ENCODE data around the gene NDE1.
"Not testable (repeated sequence)": the region's sequence is repeated elsewhere in the genome, so short reads cannot be mapped to it uniquely, and the experiment has no call there.

DNA sequence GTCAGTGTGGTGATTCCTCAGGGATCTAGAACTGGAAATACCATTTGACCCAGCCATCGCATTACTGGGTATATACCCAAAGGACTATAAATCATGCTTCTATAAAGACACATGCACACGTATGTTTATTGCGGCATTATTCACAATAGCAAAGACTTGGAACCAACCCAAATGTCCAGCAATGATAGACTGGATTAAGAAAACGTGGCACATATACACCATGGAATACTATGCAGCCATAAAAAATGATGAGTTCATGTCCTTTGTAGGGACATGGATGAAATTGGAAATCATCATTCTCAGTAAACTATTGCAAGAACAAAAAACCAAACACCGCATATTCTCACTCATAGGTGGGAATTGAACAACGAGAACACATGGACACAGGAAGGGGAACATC, 5.5 kb downstream of the NDE1 start:
- TF ChIP-seq EZH2 (IDR thresholded peaks at IDR 0.05); POLR2AphosphoS5 (IDR thresholded peaks at IDR 0.05; ENCODE audit: borderline replicate concordance, low read depth, low read length); FOXP2 (optimal IDR thresholded peaks at IDR 0.05; ENCODE audit: control extremely low read depth, extremely low read length, insufficient read depth): not testable (repeated sequence)

All from SK-N-MC (cell line).